Measurements from ENCODE around the gene CTSO. TPM values are rescaled to one million over a fixed set of nuclear protein-coding genes. Genes with fewer than 3 reads are reported as not detected.
"Not testable (repeated sequence)": the region's sequence is repeated elsewhere in the genome, so short reads cannot be mapped to it uniquely, and the experiment has no call there.

CTSO gene
- polyA plus RNA-seq, 1 donor, result 40.3 TPM

DNA sequence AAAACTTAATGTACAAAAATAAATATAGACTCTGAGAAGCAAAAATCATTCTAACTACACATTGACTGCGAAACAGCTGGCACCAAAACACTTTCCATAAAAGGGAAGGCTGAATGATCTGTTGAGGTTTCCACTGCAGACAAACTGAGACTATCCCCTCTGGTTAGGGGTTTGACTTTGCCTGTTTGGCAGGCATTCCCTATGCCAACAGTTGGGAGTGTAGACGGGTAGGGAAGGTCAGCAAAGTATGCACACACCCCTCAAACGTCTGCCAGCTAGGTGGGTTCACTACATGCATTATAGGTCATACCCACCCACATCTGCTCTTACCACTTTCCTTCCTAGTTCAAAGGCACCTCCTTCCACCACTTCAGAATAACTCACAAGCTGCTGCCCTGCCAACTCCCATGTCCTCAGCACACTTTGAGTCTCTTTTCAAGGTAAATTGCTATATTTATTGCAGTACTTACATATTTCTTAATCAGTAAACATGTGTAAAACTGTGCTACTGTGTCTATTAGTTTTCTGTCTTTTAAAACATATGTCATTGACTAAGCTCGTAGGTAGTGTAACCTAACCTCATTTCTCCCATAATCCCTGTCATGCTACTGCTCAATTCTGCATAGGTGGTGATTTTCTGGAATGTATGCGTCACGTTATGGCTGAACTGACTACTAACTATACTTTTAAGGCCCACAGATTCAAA lies 12.4 kb downstream of the CTSO start:
- peak; percentile 66 to 78 for DNase-seq
- H3K27ac ChIP-seq (ENCODE audit: low read length), result peak overlapping the region; percentile 84
- H3K4me3 ChIP-seq (ENCODE audit: low read length), result no peak overlapping the region
- no peaks in the 10 kb centered on the region for H3K9me3 ChIP-seq (ENCODE audit: control insufficient read depth, low read depth, low read length)
- peaks cover 14% of the 10 kb centered on the region for H3K36me3 ChIP-seq (ENCODE audit: control insufficient read depth, insufficient read depth, low read length)
- 50% methylated on average over 1 of the region's 6 CpGs for WGBS (ENCODE audit: insufficient coverage, low lambda C conversion rate)
- peaks cover 8% of the 10 kb centered on the region for H3K4me1 ChIP-seq (ENCODE audit: control insufficient read depth, insufficient read depth, low read length)
- H3K27me3 ChIP-seq (ENCODE audit: control insufficient read depth, insufficient read depth, low read length), result no peaks in the 10 kb centered on the region

GRCh38 chr4:155935389-155935986 lies 18.2 kb downstream of the CTSO start:
- 75% methylated on average over 3 of the region's 4 CpGs for WGBS (ENCODE audit: insufficient coverage, low lambda C conversion rate)
- Histone ChIP-seq H3K27ac (ENCODE audit: low read length) (no peak overlapping the region), H3K9me3 (ENCODE audit: control insufficient read depth, low read depth, low read length) (no peaks in the 10 kb centered on the region), H3K27me3 (ENCODE audit: control insufficient read depth, insufficient read depth, low read length) (no peaks in the 10 kb centered on the region), H3K4me1 (ENCODE audit: control insufficient read depth, insufficient read depth, low read length) (no peaks in the 10 kb centered on the region), H3K36me3 (ENCODE audit: control insufficient read depth, insufficient read depth, low read length) (peaks cover 16% of the 10 kb centered on the region), H3K4me3 (ENCODE audit: low read length) (no peak overlapping the region)
- DNase-seq, result no peak

- not testable (repeated sequence) for H3K27ac ChIP-seq (ENCODE audit: low read length); H3K4me1 ChIP-seq (ENCODE audit: control insufficient read depth, insufficient read depth, low read length); H3K4me3 ChIP-seq (ENCODE audit: low read length); H3K9me3 ChIP-seq (ENCODE audit: control insufficient read depth, low read depth, low read length); H3K27me3 ChIP-seq (ENCODE audit: control insufficient read depth, insufficient read depth, low read length)
- no CpG with 5 or more reads among the region's 4 CpGs for WGBS (ENCODE audit: insufficient coverage, low lambda C conversion rate)
- peaks cover 14% of the 10 kb centered on the region for H3K36me3 ChIP-seq (ENCODE audit: control insufficient read depth, insufficient read depth, low read length)
- peak in 1 of 2 donors; percentile 36 for DNase-seq
Measured at GRCh38 chr4:155934634-155935033, 19.0 kb downstream of the CTSO start.

DNA sequence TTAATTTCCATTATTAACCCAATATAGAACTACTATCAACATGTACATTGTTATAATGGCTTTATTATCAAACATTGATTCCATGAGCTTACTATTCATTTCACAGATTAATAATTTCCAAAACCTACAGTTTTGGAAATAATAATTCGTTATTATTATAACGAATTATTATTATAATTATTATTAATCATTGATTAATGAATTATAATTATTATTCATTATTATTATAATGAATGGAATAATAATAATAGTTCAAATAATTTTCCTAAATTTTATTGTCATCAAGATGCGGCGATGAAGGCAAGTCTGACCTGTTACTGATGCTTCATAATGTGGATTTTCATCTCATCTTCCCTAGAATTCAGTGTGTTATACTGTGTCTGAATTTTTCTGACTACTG lies 22.0 kb downstream of the CTSO start:
- Histone ChIP-seq H3K36me3 (ENCODE audit: control insufficient read depth, insufficient read depth, low read length) (peaks cover 15% of the 10 kb centered on the region), H3K9me3 (ENCODE audit: control insufficient read depth, low read depth, low read length) (peaks cover 5% of the 10 kb centered on the region), H3K27me3 (ENCODE audit: control insufficient read depth, insufficient read depth, low read length) (no peaks in the 10 kb centered on the region), H3K4me3 (ENCODE audit: low read length) (no peak overlapping the region), H3K4me1 (ENCODE audit: control insufficient read depth, insufficient read depth, low read length) (no peaks in the 10 kb centered on the region), H3K27ac (ENCODE audit: low read length) (no peak overlapping the region)
- 92% methylated on average over 2 of the region's 4 CpGs for WGBS (ENCODE audit: insufficient coverage, low lambda C conversion rate)
- DNase-seq, result no peak

GRCh38 chr4:155930330-155930729 lies 23.3 kb downstream of the CTSO start:
- Histone ChIP-seq H3K9me3 (ENCODE audit: control insufficient read depth, low read depth, low read length) (peaks cover 5% of the 10 kb centered on the region), H3K27ac (ENCODE audit: low read length) (no peak overlapping the region), H3K4me1 (ENCODE audit: control insufficient read depth, insufficient read depth, low read length) (no peaks in the 10 kb centered on the region), H3K4me3 (ENCODE audit: low read length) (no peak overlapping the region), H3K27me3 (ENCODE audit: control insufficient read depth, insufficient read depth, low read length) (no peaks in the 10 kb centered on the region), H3K36me3 (ENCODE audit: control insufficient read depth, insufficient read depth, low read length) (peaks cover 11% of the 10 kb centered on the region)
- whole genome bisulfite sequencing (ENCODE audit: insufficient coverage, low lambda C conversion rate), result 100% methylated on average over 1 of the region's 2 CpGs
- DNase-seq, result no peak

DNA sequence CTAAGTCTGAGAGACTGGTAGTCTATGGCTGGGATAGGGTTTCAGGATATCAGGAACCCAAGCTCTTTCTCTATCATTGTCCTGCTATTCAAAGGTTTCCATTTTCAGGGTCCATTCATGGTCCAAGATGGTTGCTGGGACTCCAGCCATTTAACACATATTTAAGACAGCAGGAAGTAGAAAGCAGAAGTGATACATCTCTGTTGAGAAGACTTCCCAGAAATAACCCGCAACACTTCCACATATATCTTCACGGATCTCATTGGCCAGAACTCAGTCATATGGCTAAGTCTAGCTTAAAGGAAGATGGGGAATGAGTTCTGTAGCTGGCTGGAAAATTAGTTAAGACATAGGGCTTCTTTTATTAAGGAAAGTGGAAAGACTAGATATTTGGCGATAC lies 23.8 kb downstream of the CTSO start:
- no peak overlapping the region for H3K27ac ChIP-seq (ENCODE audit: low read length)
- H3K36me3 ChIP-seq (ENCODE audit: control insufficient read depth, insufficient read depth, low read length), result peaks cover 9% of the 10 kb centered on the region
- no CpG with 5 or more reads among the region's 3 CpGs for WGBS (ENCODE audit: insufficient coverage, low lambda C conversion rate)

DNA sequence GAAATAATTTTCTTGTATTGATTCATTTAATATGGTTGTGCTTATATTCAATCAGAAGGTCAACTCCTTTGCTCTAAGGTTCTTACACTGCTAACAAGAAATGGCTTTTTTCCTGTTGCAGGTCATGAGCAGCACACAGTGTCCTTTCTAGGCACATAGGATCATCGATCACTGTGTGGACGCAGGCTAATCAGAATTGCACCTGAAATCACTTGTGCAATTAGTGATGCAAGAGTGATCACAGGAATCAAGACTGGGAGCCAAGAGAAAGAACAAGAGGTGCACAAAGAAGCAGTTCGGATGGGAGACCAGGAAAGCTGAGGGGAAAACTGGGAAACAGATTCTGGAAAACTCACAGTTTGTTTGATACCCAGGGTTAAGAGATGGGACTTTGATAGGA lies 29.0 kb downstream of the CTSO start:
- 0% methylated on average over 1 of the region's 3 CpGs for WGBS (ENCODE audit: insufficient coverage, low lambda C conversion rate)
- peak in 1 of 2 donors; percentile 17 for DNase-seq

More for the DNA sequence above, 23.8 kb downstream of the CTSO start:
- DNase-seq, result no peak
- Histone ChIP-seq H3K4me1 (ENCODE audit: control insufficient read depth, insufficient read depth, low read length) (no peaks in the 10 kb centered on the region), H3K27me3 (ENCODE audit: control insufficient read depth, insufficient read depth, low read length) (no peaks in the 10 kb centered on the region), H3K9me3 (ENCODE audit: control insufficient read depth, low read depth, low read length) (peaks cover 5% of the 10 kb centered on the region), H3K4me3 (ENCODE audit: low read length) (no peak overlapping the region)

GRCh38 chr4:155921597-155921996 lies 32.1 kb downstream of the CTSO start:
- no peaks in the 10 kb centered on the region for H3K36me3 ChIP-seq (ENCODE audit: control insufficient read depth, insufficient read depth, low read length)
- no peak overlapping the region for H3K27ac ChIP-seq (ENCODE audit: low read length)
- no peak for DNase-seq
- H3K4me3 ChIP-seq (ENCODE audit: low read length), result no peak overlapping the region
- H3K9me3 ChIP-seq (ENCODE audit: control insufficient read depth, low read depth, low read length), result no peaks in the 10 kb centered on the region
- H3K4me1 ChIP-seq (ENCODE audit: control insufficient read depth, insufficient read depth, low read length), result no peaks in the 10 kb centered on the region
- H3K27me3 ChIP-seq (ENCODE audit: control insufficient read depth, insufficient read depth, low read length), result no peaks in the 10 kb centered on the region
- no CpG with 5 or more reads among the region's 1 CpG for WGBS (ENCODE audit: insufficient coverage, low lambda C conversion rate)

More for the DNA sequence above, 29.0 kb downstream of the CTSO start:
- Histone ChIP-seq H3K9me3 (ENCODE audit: control insufficient read depth, low read depth, low read length) (peaks cover 5% of the 10 kb centered on the region), H3K4me1 (ENCODE audit: control insufficient read depth, insufficient read depth, low read length) (no peaks in the 10 kb centered on the region), H3K4me3 (ENCODE audit: low read length) (no peak overlapping the region), H3K36me3 (ENCODE audit: control insufficient read depth, insufficient read depth, low read length) (peaks cover 9% of the 10 kb centered on the region), H3K27ac (ENCODE audit: low read length) (no peak overlapping the region), H3K27me3 (ENCODE audit: control insufficient read depth, insufficient read depth, low read length) (no peaks in the 10 kb centered on the region)

DNA sequence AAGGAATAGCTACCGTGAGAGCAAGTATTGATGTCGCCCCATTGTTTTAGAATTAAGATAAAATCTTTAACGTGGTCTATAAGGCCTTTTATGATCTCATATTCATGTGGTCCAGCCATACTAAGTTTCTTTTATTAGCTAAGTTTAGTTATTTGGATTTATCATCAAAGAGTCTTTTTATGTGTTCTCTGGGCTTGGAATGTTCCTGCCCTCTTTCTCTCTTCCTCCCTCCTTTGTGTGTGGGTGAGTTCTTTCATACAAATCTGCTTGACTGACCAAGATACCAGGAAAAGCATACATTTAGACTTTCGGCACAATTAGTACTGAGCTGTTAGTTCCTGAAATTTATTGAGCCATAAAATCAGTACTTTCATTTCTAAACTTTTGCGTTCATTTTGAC lies 38.9 kb downstream of the CTSO start:
- H3K27ac ChIP-seq (ENCODE audit: low read length), result no peak overlapping the region
- 19% methylated on average over 2 of the region's 5 CpGs for WGBS (ENCODE audit: insufficient coverage, low lambda C conversion rate)
- no peaks in the 10 kb centered on the region for H3K27me3 ChIP-seq (ENCODE audit: control insufficient read depth, insufficient read depth, low read length)
- H3K36me3 ChIP-seq (ENCODE audit: control insufficient read depth, insufficient read depth, low read length), result no peaks in the 10 kb centered on the region
- H3K4me1 ChIP-seq (ENCODE audit: control insufficient read depth, insufficient read depth, low read length), result no peaks in the 10 kb centered on the region
- DNase-seq, result no peak
- H3K9me3 ChIP-seq (ENCODE audit: control insufficient read depth, low read depth, low read length), result no peaks in the 10 kb centered on the region
- H3K4me3 ChIP-seq (ENCODE audit: low read length), result no peak overlapping the region

DNA sequence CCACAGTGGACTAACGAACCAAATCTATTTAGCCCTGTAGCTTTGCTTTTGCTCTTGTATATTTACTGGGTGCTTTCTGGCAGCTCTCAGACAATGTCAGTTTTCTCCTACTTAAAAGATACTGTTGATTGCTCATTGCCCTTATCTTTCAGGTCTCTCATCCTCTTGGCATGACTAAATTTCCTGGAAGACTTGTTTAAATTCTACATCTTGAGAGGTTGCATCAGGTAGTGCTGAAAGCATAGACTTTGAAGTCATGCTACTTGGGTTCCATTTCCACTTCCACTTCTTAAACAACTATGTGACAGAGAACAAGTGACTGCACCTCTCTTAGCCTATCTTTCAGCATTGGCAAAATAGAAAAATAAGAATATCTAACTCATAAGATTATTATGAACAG lies 41.8 kb downstream of the CTSO start:
- H3K4me1 ChIP-seq (ENCODE audit: control insufficient read depth, insufficient read depth, low read length), result peaks cover 9% of the 10 kb centered on the region
- no peak overlapping the region for H3K27ac ChIP-seq (ENCODE audit: low read length)
- no peaks in the 10 kb centered on the region for H3K27me3 ChIP-seq (ENCODE audit: control insufficient read depth, insufficient read depth, low read length)
- no peak for DNase-seq
- no peaks in the 10 kb centered on the region for H3K9me3 ChIP-seq (ENCODE audit: control insufficient read depth, low read depth, low read length)
- no peaks in the 10 kb centered on the region for H3K36me3 ChIP-seq (ENCODE audit: control insufficient read depth, insufficient read depth, low read length)
- WGBS (ENCODE audit: insufficient coverage, low lambda C conversion rate), result 83% methylated on average over 1 of the region's 1 CpG
- no peak overlapping the region for H3K4me3 ChIP-seq (ENCODE audit: low read length)

All from large intestine (tissue), 3 donors.